ENCODE measurements around the gene CDHR2. TPM values are rescaled to one million over a fixed set of nuclear protein-coding genes. Genes with fewer than 3 reads are reported as not detected.

Gene CDHR2
- total RNA-seq, 1 donor from 2014 or later, result not detected

DNA sequence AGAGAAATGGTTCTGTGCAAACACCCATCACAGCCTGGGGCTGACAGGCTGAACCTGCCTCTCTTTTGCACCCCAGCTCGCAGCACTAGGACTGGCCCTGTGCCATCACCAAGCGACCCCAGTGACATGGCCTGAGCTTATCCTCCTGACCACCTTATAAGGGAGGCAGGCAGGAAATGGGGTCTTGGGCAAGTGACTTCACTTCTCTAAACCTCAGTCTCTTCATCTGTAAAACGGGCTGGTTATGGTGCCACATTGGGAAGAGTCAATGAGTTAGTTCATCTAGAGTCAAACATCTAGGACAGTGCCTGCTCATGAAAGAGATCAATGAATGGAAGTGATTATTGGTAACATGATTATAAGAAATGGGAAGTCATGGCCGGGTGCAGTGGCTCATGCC is 75.0 kb downstream of the CDHR2 start:
- intact Hi-C loops (cut with DNase I), result no loop called here
- no peak for DNase-seq (ENCODE audit: extremely low spot score in 2 of 2)
- no peaks in the 10 kb centered on the region for H3K36me3 ChIP-seq
- TF ChIP-seq POLR2A (IDR thresholded peaks at IDR 0.05) (no peak), POLR2AphosphoS5 (IDR thresholded peaks at IDR 0.05; ENCODE audit: insufficient read depth in 1 of 2, low read depth in 1 of 2) (no peak)
- TF ChIP-seq, protein P1, sequence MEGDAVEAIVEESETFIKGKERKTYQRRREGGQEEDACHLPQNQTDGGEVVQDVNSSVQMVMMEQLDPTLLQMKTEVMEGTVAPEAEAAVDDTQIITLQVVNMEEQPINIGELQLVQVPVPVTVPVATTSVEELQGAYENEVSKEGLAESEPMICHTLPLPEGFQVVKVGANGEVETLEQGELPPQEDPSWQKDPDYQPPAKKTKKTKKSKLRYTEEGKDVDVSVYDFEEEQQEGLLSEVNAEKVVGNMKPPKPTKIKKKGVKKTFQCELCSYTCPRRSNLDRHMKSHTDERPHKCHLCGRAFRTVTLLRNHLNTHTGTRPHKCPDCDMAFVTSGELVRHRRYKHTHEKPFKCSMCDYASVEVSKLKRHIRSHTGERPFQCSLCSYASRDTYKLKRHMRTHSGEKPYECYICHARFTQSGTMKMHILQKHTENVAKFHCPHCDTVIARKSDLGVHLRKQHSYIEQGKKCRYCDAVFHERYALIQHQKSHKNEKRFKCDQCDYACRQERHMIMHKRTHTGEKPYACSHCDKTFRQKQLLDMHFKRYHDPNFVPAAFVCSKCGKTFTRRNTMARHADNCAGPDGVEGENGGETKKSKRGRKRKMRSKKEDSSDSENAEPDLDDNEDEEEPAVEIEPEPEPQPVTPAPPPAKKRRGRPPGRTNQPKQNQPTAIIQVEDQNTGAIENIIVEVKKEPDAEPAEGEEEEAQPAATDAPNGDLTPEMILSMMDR (IDR thresholded peaks at IDR 0.05), result no peak
- H3K4me3 ChIP-seq, result no peak overlapping the region
- peaks cover 15% of the 10 kb centered on the region for H3K4me1 ChIP-seq
- H3K9me3 ChIP-seq, result no peaks in the 10 kb centered on the region
- no peak overlapping the region for H3K27ac ChIP-seq
- peaks cover 11% of the 10 kb centered on the region for H3K27me3 ChIP-seq

DNA sequence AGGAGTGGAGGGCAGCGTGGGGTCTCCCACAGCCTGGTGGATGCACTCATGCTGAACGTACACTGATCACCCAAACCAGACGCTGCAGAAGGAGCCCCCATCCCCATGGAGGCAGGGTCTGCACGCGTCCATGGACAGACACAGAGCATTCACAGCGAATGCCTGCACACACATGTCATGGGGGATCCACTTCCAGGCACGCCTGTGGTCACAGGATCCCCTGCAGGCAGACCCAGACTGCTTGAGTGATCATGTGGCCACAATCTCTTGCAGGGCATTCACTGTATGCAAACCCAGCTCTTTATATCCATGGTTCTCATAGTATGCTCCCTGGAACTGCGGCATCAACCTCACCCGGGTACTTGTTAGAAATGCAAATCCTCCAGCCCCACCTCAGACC is 75.8 kb downstream of the CDHR2 start:
- Histone ChIP-seq H3K36me3 (no peaks in the 10 kb centered on the region), H3K4me3 (no peak overlapping the region), H3K27ac (no peak overlapping the region), H3K9me3 (no peaks in the 10 kb centered on the region), H3K4me1 (peaks cover 14% of the 10 kb centered on the region), H3K27me3 (peaks cover 3% of the 10 kb centered on the region)
- DNase-seq (ENCODE audit: extremely low spot score in 2 of 2), result no peak
- TF ChIP-seq, protein P1 (IDR thresholded peaks at IDR 0.05), result no peak
- TF ChIP-seq POLR2A (IDR thresholded peaks at IDR 0.05) (no peak), POLR2AphosphoS5 (IDR thresholded peaks at IDR 0.05; ENCODE audit: insufficient read depth in 1 of 2, low read depth in 1 of 2) (no peak)
- intact Hi-C loops (cut with DNase I), result no loop called here

DNA sequence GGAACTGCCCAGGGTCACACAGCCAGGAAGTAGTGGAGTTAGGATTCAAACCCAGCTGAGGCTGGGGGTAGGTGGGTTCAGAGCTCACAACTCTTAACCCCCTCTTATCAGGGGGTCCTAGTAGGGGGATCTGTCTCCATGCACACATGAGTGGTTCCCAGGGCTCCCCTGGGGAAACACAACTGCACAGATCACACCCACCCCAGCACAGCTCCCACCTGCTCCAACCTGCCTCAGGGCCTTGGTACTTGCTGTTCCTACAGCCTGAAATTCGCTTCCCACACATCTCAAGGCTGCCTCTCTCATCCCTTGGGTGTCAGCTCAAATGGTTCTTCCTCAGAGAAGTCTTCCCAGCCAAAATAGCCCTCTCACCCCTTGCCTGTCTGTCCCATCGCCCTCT is 76.4 kb downstream of the CDHR2 start:
- no peaks in the 10 kb centered on the region for H3K9me3 ChIP-seq
- no peak for DNase-seq (ENCODE audit: extremely low spot score in 2 of 2)
- H3K27ac ChIP-seq, result no peak overlapping the region
- H3K27me3 ChIP-seq, result no peaks in the 10 kb centered on the region
- intact Hi-C loops (cut with DNase I), result no loop called here
- TF ChIP-seq, protein P1 (IDR thresholded peaks at IDR 0.05), result no peak
- TF ChIP-seq POLR2AphosphoS5 (IDR thresholded peaks at IDR 0.05; ENCODE audit: insufficient read depth in 1 of 2, low read depth in 1 of 2) (no peak), POLR2A (IDR thresholded peaks at IDR 0.05) (no peak)
- peaks cover 14% of the 10 kb centered on the region for H3K4me1 ChIP-seq
- H3K4me3 ChIP-seq, result no peak overlapping the region
- H3K36me3 ChIP-seq, result no peaks in the 10 kb centered on the region

DNA sequence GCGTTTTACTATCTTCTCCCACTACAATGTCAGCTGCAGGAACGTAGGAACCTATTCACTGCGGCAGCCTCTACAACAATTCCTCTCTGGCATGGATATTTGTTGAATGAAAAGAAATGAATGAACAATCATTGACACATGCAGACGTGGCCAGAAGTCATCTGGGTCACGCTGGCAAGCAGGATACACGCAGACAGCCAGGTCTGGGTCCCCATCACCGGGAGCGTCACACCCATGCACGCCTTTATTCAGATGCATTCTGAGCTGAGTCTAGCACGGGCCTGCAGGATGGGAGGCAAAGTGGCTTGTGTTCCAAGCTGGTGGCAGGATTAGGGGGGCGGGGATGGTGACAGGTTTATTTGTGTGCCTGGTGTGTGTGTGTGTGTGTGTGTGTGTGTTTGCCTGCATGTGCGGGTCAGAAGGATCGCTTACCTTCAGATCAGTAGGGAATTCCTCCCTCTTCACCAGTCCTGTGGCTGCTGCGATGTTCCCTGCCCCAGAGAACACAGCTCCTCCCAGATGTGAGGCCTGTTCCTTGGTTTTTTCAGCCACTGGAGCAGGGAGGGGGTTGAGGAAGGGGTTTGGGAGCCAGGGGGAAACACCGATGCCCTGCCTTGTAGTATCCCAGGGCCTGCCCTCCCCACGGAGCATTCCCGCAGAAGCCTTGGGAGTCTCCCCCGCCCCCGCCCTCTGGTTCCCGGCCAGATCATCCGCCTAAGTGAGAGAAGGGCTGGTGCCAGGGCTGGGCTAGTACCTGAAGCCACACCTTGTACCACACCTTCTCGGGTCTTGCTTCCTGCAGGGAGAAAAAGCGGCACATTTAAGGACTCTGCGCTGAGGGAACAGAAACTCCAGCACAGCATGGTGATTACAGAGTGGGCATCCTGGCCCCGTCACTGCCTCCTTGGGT is 77.1 kb downstream of the CDHR2 start:
- DNase-seq (ENCODE audit: extremely low spot score in 2 of 2), result no peak
- H3K27me3 ChIP-seq, result no peaks in the 10 kb centered on the region
- H3K36me3 ChIP-seq, result no peaks in the 10 kb centered on the region
- TF ChIP-seq POLR2AphosphoS5 (IDR thresholded peaks at IDR 0.05; ENCODE audit: insufficient read depth in 1 of 2, low read depth in 1 of 2) (no peak), POLR2A (IDR thresholded peaks at IDR 0.05) (no peak)
- TF ChIP-seq, protein P1 (IDR thresholded peaks at IDR 0.05), result no peak
- no peaks in the 10 kb centered on the region for H3K9me3 ChIP-seq
- H3K27ac ChIP-seq, result no peak overlapping the region
- intact Hi-C loops (cut with DNase I), result no loop called here
- peaks cover 14% of the 10 kb centered on the region for H3K4me1 ChIP-seq
- no peak overlapping the region for H3K4me3 ChIP-seq

DNA sequence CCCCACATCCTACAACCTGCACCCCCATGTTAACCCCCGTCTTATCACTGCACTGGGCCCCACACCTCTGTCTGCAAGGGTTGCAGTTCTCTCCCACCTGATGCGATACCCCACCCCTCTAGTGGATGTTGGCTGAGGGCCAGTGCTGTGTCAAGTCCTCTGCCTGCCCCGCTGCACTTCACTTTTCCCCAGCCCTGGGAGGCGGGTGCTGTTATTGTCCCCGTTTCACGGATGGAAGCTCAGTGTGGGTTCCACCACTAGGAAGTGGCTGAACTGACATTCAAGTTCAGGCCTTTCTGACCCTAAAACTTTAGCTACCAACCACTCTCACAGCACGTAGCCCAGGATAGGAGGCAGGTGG is 77.7 kb downstream of the CDHR2 start:
- H3K4me3 ChIP-seq, result no peak overlapping the region
- TF ChIP-seq POLR2AphosphoS5 (IDR thresholded peaks at IDR 0.05; ENCODE audit: insufficient read depth in 1 of 2, low read depth in 1 of 2) (no peak), POLR2A (IDR thresholded peaks at IDR 0.05) (no peak)
- TF ChIP-seq, protein P1 (IDR thresholded peaks at IDR 0.05), result no peak
- H3K4me1 ChIP-seq, result peaks cover 14% of the 10 kb centered on the region
- H3K36me3 ChIP-seq, result no peaks in the 10 kb centered on the region
- intact Hi-C loops (cut with DNase I), result no loop called here
- no peaks in the 10 kb centered on the region for H3K27me3 ChIP-seq
- H3K9me3 ChIP-seq, result no peaks in the 10 kb centered on the region
- H3K27ac ChIP-seq, result no peak overlapping the region
- DNase-seq (ENCODE audit: extremely low spot score in 2 of 2), result no peak
